K562 (cell line): ENCODE data around the gene MMP23B. TPM values are rescaled to one million over a fixed set of nuclear protein-coding genes. Genes with fewer than 3 reads are reported as not detected.
A peak's percentile ranks its signal among the peaks of the same experiment; 100 is the strongest.

Experiments
- DDX20 ChIP-seq: fragments of 450-650 bp; IDR thresholded peaks from 2 replicates; pipeline ENCODE4 v1.6.1; 2016; ENCODE audit warnings: missing genetic modification characterization, low read depth, mild to moderate bottlenecking, missing compliant biosample characterization, moderate library complexity
- FOXK1 ChIP-seq: sonication (generic); formaldehyde crosslinking; IDR thresholded peaks from 2 replicates; pipeline ENCODE4 v1.8.0; 2022; ENCODE audit warnings: missing genetic modification reagents, mild to moderate bottlenecking, borderline replicate concordance
- HNRNPL ChIP-seq: fragments of 200-400 bp; formaldehyde crosslinking; IDR thresholded peaks from 2 replicates; pipeline ENCODE4 v1.6.1; 2017; ENCODE audit warnings: low read depth, mild to moderate bottlenecking, low read length
- IFI16 ChIP-seq: fragments of 250-450 bp; sonication (Bioruptor Pico); IDR thresholded peaks from 2 replicates; pipeline ENCODE4 v2.1.2; 2022; ENCODE audit warnings: mild to moderate bottlenecking, inconsistent platforms
- MAFK ChIP-seq: IDR thresholded peaks from 2 replicates; pipeline ENCODE4 v1.6.1; 2011; ENCODE audit warnings: low read length, improper control_type of control experiment
- NFATC3 ChIP-seq: fragments of 450-650 bp; IDR thresholded peaks from 2 replicates; pipeline ENCODE4 v1.6.1; 2017; ENCODE audit warnings: mild to moderate bottlenecking
- RBM22 ChIP-seq: fragments of 200-400 bp; formaldehyde crosslinking; IDR thresholded peaks from 2 replicates; pipeline ENCODE4 v1.6.1; 2018; ENCODE audit warnings: low read length, low read depth; ENCODE audit not compliant: poor library complexity, severe bottlenecking
- SRSF3 ChIP-seq: fragments of 200-400 bp; formaldehyde crosslinking; IDR thresholded peaks from 2 replicates; pipeline ENCODE4 v1.6.1; 2016; ENCODE audit warnings: mild to moderate bottlenecking, low read length, moderate library complexity; ENCODE audit not compliant: insufficient read depth
- ZBTB1 ChIP-seq: sonication (generic); formaldehyde crosslinking; IDR thresholded peaks from 2 replicates; pipeline ENCODE4 v1.8.1; 2023; ENCODE audit warnings: missing genetic modification reagents, low read depth, mild to moderate bottlenecking, borderline replicate concordance
- ZNF408 ChIP-seq: fragments of 250-450 bp; sonication (Bioruptor Pico); IDR thresholded peaks from 2 replicates; pipeline ENCODE4 v1.4.0; 2020; ENCODE audit warnings: low read depth, mild to moderate bottlenecking, moderate library complexity
- ZNF551 ChIP-seq: fragments of 250-450 bp; sonication (Bioruptor Pico); IDR thresholded peaks from 2 replicates; pipeline ENCODE4 v1.5.0; 2021; ENCODE audit warnings: mild to moderate bottlenecking, moderate library complexity
- polyA plus RNA-seq, 8 experiments: library from polyadenylated mRNA; depleted of rRNA in 4 of 8; stranded (reverse) in 5 of 8; unstranded in 3 of 8; fragments of >200 nt; fragmentation: Nextera tagmentation in 2 of 8; fragmentation: Illumina TruSeq in 1 of 8; extraction: Ambion mirVana in 2 of 8; extraction: Trizol in 1 of 8; gene quantifications; 2 replicates each; pipeline versions ENCODE4 v1.2.1 to v1.2.3, GENCODE V29; 2011 to 2014; ENCODE audit warnings: inconsistent platforms in 1 of 8, missing spikeins in 1 of 8
- total RNA-seq, 7 experiments: library from RNA; depleted of rRNA in 6 of 7; stranded (reverse); fragments of >200 nt in 6 of 7; fragmentation: Illumina TruSeq in 2 of 7; extraction: Trizol in 2 of 7; gene quantifications; 2 replicates each; pipeline versions ENCODE4 v1.2.1 to v1.2.3, GENCODE V29; 2011 to 2021; ENCODE audit warnings: low replicate concordance in 1 of 7
- TF ChIP-seq, protein P1 (sequence below): fragments of 250-450 bp; sonication (Bioruptor Pico); IDR thresholded peaks from 2 replicates; pipeline ENCODE4 v1.8.0; 2021; ENCODE audit warnings: mild to moderate bottlenecking, moderate library complexity
- TF ChIP-seq, protein P2 (sequence below): fragments of 450-650 bp; formaldehyde crosslinking; IDR thresholded peaks from 2 replicates; pipeline ENCODE4 v1.4.0; 2020; ENCODE audit warnings: mild to moderate bottlenecking, moderate library complexity
- TF ChIP-seq, protein P3 (sequence below): sonication (generic); formaldehyde crosslinking; IDR thresholded peaks from 2 replicates; pipeline ENCODE4 v1.8.0; 2023; ENCODE audit warnings: mild to moderate bottlenecking, missing genetic modification reagents
- TF ChIP-seq, protein P4 (sequence below), 2 experiments: fragments of 450-650 bp; IDR thresholded peaks; 2 replicates each; pipeline ENCODE4 v1.6.1; 2018; ENCODE audit warnings: mild to moderate bottlenecking in 2 of 2, low read depth in 1 of 2; ENCODE audit not compliant: partially characterized antibody in 2 of 2
- TF ChIP-seq, protein P5 (sequence below): fragments of 450-650 bp; IDR thresholded peaks from 2 replicates; pipeline ENCODE4 v1.7.0; 2016; ENCODE audit warnings: borderline replicate concordance

Gene MMP23B
- total and polyA plus RNA-seq, 9 of the 15 experiments (the other 6 are each of a cell fraction or from before 2014, with no cell fraction given) = 0.28 to 1.2 (median 0.41) TPM; not detected in 5

DNA sequence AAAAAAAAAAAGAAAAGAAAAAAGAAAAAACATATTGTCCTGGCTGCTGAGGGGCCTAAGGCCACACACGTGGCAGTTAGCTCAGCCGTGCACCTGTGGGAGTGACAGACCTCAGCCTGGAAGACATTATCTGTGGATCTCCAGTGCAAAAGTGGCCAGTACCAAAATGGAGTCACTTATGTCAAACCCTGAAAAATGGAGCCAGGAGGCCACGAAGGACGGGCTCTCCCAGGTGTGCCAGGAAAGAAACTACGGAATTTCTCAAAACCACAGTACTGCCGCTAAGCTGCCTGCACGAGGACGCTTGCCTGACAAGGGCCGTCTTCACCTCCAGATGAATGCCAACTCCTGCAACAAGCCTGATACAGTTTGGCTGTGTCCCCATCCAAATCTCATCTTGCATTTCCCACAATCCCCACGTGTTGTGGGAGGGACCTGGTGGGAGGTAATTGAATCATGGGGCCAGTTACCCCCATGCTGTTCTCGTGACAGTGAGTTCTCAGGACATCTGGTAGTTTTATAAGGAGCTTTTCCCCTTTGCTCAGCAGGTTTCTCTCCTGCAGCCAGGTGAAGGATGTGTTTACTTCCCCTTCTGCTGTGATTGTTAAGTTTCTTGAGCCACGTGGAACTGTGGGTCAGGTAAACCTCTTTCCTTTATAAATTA lies 22.0 kb upstream of the MMP23B start (continued):
- peak; percentile 93 for TF ChIP-seq DDX20 (tag)
- 0 out of 2 replicates have a peak, but pooled peaks have one; percentile 19 for TF ChIP-seq ZNF408 (CRISPR knock-in tag)
- TF ChIP-seq, protein P1, sequence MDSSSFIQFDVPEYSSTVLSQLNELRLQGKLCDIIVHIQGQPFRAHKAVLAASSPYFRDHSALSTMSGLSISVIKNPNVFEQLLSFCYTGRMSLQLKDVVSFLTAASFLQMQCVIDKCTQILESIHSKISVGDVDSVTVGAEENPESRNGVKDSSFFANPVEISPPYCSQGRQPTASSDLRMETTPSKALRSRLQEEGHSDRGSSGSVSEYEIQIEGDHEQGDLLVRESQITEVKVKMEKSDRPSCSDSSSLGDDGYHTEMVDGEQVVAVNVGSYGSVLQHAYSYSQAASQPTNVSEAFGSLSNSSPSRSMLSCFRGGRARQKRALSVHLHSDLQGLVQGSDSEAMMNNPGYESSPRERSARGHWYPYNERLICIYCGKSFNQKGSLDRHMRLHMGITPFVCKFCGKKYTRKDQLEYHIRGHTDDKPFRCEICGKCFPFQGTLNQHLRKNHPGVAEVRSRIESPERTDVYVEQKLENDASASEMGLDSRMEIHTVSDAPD (CRISPR knock-in tag) = 0 out of 2 replicates have a peak, but pooled peaks have one; percentile 66
- TF ChIP-seq RBM22 = no peak
- TF ChIP-seq, protein P2, sequence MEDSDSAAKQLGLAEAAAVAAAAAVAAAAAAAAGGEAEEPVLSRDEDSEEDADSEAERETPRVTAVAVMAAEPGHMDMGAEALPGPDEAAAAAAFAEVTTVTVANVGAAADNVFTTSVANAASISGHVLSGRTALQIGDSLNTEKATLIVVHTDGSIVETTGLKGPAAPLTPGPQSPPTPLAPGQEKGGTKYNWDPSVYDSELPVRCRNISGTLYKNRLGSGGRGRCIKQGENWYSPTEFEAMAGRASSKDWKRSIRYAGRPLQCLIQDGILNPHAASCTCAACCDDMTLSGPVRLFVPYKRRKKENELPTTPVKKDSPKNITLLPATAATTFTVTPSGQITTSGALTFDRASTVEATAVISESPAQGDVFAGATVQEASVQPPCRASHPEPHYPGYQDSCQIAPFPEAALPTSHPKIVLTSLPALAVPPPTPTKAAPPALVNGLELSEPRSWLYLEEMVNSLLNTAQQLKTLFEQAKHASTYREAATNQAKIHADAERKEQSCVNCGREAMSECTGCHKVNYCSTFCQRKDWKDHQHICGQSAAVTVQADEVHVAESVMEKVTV (CRISPR knock-in tag) = no peak
- TF ChIP-seq IFI16 (CRISPR knock-in tag) = peak; percentile 81
- TF ChIP-seq HNRNPL = no peak
- no peak for TF ChIP-seq ZBTB1 (CRISPR knock-in tag)
- TF ChIP-seq, protein P3, sequence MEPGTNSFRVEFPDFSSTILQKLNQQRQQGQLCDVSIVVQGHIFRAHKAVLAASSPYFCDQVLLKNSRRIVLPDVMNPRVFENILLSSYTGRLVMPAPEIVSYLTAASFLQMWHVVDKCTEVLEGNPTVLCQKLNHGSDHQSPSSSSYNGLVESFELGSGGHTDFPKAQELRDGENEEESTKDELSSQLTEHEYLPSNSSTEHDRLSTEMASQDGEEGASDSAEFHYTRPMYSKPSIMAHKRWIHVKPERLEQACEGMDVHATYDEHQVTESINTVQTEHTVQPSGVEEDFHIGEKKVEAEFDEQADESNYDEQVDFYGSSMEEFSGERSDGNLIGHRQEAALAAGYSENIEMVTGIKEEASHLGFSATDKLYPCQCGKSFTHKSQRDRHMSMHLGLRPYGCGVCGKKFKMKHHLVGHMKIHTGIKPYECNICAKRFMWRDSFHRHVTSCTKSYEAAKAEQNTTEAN (CRISPR knock-in tag) = no peak
- no peak for TF ChIP-seq SRSF3
- no peak for TF ChIP-seq MAFK
- no peak for TF ChIP-seq NFATC3
- no peak for TF ChIP-seq ZNF551
- TF ChIP-seq, protein P4, sequence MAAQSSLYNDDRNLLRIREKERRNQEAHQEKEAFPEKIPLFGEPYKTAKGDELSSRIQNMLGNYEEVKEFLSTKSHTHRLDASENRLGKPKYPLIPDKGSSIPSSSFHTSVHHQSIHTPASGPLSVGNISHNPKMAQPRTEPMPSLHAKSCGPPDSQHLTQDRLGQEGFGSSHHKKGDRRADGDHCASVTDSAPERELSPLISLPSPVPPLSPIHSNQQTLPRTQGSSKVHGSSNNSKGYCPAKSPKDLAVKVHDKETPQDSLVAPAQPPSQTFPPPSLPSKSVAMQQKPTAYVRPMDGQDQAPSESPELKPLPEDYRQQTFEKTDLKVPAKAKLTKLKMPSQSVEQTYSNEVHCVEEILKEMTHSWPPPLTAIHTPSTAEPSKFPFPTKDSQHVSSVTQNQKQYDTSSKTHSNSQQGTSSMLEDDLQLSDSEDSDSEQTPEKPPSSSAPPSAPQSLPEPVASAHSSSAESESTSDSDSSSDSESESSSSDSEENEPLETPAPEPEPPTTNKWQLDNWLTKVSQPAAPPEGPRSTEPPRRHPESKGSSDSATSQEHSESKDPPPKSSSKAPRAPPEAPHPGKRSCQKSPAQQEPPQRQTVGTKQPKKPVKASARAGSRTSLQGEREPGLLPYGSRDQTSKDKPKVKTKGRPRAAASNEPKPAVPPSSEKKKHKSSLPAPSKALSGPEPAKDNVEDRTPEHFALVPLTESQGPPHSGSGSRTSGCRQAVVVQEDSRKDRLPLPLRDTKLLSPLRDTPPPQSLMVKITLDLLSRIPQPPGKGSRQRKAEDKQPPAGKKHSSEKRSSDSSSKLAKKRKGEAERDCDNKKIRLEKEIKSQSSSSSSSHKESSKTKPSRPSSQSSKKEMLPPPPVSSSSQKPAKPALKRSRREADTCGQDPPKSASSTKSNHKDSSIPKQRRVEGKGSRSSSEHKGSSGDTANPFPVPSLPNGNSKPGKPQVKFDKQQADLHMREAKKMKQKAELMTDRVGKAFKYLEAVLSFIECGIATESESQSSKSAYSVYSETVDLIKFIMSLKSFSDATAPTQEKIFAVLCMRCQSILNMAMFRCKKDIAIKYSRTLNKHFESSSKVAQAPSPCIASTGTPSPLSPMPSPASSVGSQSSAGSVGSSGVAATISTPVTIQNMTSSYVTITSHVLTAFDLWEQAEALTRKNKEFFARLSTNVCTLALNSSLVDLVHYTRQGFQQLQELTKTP (IDR thresholded peaks at IDR 0.05; ENCODE audit: low read depth in 1 of 2, partially characterized antibody in 2 of 2) = no peak
- TF ChIP-seq, protein P5, sequence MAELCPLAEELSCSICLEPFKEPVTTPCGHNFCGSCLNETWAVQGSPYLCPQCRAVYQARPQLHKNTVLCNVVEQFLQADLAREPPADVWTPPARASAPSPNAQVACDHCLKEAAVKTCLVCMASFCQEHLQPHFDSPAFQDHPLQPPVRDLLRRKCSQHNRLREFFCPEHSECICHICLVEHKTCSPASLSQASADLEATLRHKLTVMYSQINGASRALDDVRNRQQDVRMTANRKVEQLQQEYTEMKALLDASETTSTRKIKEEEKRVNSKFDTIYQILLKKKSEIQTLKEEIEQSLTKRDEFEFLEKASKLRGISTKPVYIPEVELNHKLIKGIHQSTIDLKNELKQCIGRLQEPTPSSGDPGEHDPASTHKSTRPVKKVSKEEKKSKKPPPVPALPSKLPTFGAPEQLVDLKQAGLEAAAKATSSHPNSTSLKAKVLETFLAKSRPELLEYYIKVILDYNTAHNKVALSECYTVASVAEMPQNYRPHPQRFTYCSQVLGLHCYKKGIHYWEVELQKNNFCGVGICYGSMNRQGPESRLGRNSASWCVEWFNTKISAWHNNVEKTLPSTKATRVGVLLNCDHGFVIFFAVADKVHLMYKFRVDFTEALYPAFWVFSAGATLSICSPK = no peak
- no peak for TF ChIP-seq FOXK1
